AG10803 (cell line): ENCODE results near the gene TF.
A peak's percentile ranks its signal among the peaks of the same experiment; 100 is the strongest.

Source experiments
- DNase-seq: peaks from one replicate; pipeline ENCODE4 v3.0.0; 2010; ENCODE audit warnings: low read depth
- H3K4me3 ChIP-seq: 2 replicates; pipeline ENCODE4 v1.5.1; 2011; ENCODE audit warnings: mild to moderate bottlenecking, low read length, control low read depth
- TF ChIP-seq, protein P1 (sequence below): conservative IDR thresholded peaks from 2 replicates; pipeline ENCODE4 v1.5.1; 2011; ENCODE audit warnings: mild to moderate bottlenecking, low read length, control low read depth, inconsistent platforms

The TF gene

DNA sequence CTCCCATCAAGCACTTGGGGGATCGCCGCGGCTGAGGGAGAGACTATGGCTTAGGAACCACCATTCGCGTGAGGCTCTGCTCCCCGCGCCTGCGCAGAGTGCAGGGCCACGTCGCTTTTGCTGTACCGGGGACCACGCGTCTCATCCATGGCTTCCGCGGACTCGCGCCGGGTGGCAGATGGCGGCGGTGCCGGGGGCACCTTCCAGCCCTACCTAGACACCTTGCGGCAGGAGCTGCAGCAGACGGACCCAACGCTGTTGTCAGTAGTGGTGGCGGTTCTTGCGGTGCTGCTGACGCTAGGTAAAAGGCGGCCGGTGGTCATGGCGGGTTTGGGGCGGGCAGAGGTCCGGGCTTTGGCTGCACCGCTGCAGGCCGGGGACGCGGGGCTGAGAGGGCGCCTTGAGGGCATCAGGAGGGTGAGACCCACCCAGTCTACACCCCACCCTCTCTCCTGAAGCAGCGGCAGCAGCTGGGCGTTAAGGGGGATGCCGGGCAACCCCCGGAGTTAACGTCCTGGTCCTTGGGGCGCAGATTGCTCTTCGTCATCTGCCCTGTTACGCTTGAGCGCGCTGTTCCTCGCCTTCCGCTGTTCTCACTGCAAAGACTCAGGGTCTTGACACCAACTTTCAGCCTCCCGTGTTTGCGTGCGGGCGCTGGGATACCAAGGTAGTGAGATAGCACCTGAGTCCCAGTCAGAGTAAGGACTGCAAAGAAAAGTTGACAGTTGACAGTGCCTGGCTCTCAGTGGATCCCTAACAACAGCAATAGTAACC, 59.7 kb downstream of the TF start, which contains the start of gene SRPRB:
SRPRB (plus strand) TSS at position 114 of the 774 bp plus-strand sequence; CDS start at position 148, 34 bp downstream.
- peak; percentile 91 for DNase-seq
- TF ChIP-seq, protein P1, sequence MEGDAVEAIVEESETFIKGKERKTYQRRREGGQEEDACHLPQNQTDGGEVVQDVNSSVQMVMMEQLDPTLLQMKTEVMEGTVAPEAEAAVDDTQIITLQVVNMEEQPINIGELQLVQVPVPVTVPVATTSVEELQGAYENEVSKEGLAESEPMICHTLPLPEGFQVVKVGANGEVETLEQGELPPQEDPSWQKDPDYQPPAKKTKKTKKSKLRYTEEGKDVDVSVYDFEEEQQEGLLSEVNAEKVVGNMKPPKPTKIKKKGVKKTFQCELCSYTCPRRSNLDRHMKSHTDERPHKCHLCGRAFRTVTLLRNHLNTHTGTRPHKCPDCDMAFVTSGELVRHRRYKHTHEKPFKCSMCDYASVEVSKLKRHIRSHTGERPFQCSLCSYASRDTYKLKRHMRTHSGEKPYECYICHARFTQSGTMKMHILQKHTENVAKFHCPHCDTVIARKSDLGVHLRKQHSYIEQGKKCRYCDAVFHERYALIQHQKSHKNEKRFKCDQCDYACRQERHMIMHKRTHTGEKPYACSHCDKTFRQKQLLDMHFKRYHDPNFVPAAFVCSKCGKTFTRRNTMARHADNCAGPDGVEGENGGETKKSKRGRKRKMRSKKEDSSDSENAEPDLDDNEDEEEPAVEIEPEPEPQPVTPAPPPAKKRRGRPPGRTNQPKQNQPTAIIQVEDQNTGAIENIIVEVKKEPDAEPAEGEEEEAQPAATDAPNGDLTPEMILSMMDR = no peak
- peak within 1 kb of the TSS; percentile 95 for H3K4me3 ChIP-seq

DNA sequence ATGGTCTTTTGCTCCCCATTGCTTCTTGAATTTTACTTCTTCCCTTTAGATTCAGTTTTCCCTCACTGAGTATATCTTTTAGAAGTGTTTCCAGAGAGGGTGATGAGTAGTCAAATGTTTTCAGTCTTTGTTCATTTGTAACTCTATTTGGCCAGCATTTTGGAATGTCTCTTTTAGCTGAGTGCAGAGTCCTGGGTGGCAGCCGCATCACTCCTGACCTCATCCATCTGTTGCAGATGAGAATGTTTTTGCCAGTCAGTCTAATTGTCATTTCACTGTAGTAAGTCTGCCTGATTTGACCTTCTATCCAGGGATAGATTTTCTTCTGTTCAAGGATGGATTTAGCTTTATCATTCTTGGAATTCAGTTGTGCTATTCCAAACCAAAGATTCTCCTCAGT, 66.7 kb downstream of the TF start:
- H3K4me3 ChIP-seq = no peak overlapping the region
- TF ChIP-seq, protein P1 = no peak
- peak; percentile 63 for DNase-seq

DNA sequence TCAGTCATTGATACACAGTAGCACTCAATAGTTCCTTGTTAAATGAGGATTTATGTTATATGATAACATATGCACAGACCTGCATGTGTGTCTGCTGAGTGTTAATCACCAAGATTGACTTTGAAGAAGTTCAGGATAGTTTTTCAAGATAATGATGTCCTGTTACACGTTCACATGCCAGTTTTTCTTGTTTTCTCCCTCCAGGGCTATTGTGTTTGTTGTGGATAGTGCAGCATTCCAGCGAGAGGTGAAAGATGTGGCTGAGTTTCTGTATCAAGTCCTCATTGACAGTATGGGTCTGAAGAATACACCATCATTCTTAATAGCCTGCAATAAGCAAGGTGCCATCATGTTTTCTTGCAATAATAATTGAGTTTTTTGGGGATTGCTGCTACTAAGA, 69.2 kb downstream of the TF start:
- DNase-seq = no peak
- H3K4me3 ChIP-seq = no peak overlapping the region
- TF ChIP-seq, protein P1 = no peak

DNA sequence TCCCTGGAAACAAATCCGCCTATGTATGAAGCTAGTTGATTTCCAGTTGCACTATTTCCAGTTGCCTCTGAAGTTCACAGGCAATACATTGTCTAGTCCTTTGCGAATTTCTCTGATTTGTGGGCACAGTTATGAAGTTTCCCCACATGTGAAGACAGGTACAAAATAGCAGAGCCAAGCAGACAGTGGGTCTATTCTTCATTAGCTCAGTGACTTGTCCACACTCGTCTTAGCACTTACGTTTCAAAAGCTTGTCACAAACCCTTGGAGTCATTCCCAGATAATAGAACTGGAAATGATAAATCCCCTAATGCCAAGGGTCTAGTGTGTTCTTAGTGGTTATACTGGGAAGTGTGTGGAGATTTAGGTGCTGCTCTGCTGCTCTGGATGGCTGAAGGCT, 73.9 kb downstream of the TF start:
- no peak overlapping the region for H3K4me3 ChIP-seq
- DNase-seq = no peak
- TF ChIP-seq, protein P1 = no peak

DNA sequence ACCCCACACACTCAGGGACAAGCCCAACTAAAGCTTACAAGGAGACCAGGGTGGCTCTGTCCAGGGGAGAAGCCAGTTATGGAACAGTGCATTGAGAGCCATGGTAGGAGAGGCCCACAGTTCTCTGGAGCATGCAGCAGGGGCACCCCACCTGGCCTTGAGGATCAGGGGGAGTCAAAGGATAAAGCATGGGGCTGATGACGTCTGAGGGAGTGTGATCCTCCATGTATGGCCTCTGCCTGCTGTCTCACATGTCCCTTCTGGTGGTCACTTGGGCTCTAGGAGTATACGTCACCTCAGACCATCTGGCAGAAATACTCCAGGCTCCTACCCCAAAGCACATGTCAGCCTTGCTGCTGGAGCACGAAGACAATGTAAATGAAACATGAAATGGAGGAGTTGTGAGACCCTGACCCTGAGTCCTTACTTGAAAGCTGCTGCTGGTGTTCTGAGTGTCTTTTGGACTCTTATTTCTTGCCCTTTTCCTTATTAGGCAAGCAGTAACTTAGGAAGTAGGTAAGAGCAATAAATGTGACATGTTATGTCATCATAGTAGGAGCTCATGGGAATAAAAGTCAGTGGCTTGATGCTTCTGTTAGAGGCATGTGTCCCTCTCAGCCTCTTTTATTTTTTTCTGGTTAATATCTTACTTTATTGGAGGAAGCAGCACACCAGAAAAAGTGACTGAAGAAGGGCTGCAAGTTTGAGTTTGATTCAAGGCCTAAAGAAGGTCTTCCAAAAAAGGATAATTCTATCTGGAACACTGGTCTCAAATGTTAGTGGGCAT, 74.9 kb downstream of the TF start:
- TF ChIP-seq, protein P1 = no peak
- no peak for DNase-seq
- no peak overlapping the region for H3K4me3 ChIP-seq

DNA sequence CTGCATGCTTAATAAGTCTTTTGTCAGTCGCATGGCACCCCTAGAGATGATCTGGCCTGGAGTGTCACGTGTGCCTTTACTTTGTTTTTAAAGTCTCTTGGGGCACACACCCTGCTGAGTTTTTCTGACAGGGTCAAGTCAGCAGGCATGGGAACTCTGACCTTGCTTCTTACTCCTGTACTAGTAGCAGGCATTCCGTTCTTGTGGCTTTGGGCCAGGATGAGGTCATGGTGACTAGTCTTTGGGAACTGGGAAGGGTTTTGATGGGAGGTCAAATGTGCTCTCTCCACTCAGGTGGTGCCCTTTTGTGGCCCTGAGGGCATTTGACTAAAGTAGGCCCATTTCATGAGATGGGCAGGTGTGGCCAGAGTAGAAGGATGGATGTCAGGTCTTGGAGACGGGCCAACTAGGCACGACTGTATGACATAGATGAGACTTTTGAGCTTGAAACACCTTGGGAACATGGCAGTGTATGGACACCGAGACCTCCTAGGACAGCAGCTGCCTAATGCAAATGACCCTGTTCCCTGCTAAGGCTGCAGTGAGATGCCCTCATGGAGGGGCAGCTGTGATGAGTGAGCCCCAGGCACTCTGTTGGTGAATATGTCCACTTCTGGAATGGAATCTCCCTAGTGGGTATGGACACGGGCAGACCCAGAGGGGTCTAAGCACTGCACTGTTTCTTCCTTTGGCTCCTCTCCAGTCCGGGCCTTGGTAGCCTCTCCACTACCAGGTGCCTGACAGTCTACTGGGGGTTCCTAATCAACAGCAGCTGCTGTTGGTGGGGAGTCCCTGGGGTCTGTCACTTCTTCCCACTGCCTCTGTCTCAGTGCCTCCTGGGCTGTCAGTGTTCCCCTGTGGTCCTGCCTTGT, 75.8 kb downstream of the TF start:
- peak; percentile 22 for DNase-seq
- TF ChIP-seq, protein P1 = no peak
- H3K4me3 ChIP-seq = no peak overlapping the region
